ENCODE data around the gene C1QA.
A peak's percentile ranks its signal among the peaks of the same experiment; 100 is the strongest.
"Not testable (repeated sequence)": the region's sequence is repeated elsewhere in the genome, so short reads cannot be mapped to it uniquely, and the experiment has no call there.

The C1QA gene

GRCh38 chr1:22673486-22674409 lies 37.3 kb downstream of the C1QA start:
- peak; percentile 28 to 32 for DNase-seq (ENCODE audit: low read depth in 2 of 2)

DNA sequence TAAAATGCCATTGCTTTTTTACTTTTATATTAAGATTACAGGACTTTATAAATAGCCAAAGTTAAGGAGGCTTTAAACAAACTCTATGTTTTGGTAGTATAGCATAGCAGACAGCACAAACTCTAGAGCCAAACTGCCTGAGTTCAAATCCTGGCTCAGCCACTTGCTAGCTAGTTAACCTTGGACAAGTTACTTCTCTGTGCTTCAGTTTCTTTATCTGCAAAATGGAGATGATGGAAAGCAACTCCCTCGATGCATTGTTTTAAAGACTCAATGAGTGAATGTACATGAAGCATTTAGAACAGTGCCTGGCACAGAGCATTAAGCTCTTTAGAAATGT lies 38.0 kb downstream of the C1QA start:
- no peak for DNase-seq (ENCODE audit: low read depth in 2 of 2)

GRCh38 chr1:22676151-22676550 lies 39.7 kb downstream of the C1QA start:
- not testable (repeated sequence) for DNase-seq (ENCODE audit: low read depth in 2 of 2)

DNA sequence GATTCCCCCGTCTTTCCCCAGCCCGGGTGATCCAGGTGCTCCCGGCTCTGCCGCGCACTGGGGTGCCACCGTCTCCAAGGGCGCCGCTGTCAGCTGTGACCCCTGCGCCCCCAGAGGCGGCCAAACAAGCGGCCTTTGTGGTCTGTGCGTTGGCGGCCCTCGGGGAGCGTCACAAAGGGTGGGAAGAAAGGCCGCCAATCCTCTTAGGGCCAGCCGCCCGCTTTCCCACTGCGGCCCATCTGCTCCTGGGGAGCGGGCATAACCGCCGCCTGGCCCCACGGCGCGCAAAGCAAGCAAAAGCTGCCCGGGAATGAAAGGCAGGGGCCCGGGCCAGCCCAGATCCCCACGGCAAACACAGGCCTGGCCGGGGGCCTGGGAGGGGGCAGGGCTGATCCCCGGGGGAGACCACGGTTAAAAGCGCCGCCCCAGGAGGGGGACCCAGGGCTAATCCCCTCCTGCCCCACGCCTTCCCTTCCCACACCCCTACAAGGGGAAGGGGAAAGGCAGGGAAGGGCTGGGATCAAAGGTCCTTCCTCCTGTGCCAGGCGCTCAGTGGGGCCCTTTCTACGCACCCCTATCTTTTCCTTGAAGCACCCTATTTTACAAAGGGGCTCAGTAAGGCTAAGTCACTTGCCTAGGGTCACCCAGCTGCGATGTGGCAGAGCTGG lies 40.6 kb downstream of the C1QA start:
- DNase-seq (ENCODE audit: low read depth in 2 of 2): no peak

GRCh38 chr1:22677931-22678896 lies 41.8 kb downstream of the C1QA start:
- no peak for DNase-seq (ENCODE audit: low read depth in 2 of 2)

DNA sequence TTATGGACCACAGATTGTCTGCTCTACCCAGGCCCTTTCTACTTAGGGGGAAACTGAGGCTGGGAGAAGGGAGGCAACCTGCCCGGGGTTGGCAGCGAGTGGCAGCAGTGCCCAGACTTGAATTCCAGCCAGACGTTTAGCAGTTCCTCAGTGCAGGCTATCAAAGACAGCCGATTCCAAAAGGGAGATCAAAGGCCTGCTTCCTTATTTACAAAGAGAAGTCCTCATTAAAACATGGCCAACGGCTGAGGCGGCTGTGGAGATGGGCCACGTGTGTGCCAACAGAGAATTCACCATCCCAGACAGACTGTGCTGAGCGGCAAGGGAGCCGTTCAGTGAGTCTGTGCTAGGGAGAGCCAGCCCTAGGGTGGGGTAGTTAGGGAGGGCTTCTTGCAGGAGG lies 44.3 kb downstream of the C1QA start:
- DNase-seq (ENCODE audit: low read depth in 2 of 2): no peak

GRCh38 chr1:22681556-22682276 lies 45.3 kb downstream of the C1QA start:
- DNase-seq (ENCODE audit: low read depth in 2 of 2): no peak

GRCh38 chr1:22683547-22683946 lies 47.1 kb downstream of the C1QA start:
- no peak for DNase-seq (ENCODE audit: low read depth in 2 of 2)

DNA sequence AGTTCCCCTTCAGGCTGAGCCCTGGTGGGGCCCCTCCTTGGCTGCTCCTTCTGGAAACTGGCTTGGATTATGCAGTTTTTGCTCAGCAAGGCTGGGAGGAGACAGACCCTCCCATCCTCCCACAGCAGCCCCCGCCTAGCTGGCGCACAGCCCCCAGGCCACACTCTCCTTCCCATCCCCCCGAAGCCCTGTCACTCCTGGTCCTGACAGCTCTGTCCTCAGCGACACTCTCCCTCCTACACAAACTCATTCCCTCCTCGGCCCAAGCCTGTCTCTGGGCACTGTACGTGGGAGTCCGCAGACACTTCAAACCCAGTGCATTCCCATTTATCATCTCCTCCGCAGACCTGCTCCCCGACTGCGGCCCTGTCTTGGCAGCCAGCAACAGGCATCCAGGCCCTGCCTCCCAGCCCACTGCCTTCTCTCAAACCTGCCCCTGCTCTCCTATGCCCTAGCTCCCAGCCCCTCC lies 49.2 kb downstream of the C1QA start:
- DNase-seq (ENCODE audit: low read depth in 2 of 2): no peak

- DNase-seq (ENCODE audit: low read depth in 2 of 2): no peak
Observed at GRCh38 chr1:22687191-22687590, 50.8 kb downstream of the C1QA start.

GRCh38 chr1:22688466-22688865 lies 52.0 kb downstream of the C1QA start:
- no peak for DNase-seq (ENCODE audit: low read depth in 2 of 2)

Measured in stimulated activated CD4-positive, alpha-beta T cell treated with anti-CD3 and anti-CD28 coated beads, Interleukin-4, amount 100 ng/mL, for 48 hours (primary cell).